Measurements from ENCODE around the gene GTPBP4.
"Not testable (repeated sequence)": the region's sequence is repeated elsewhere in the genome, so short reads cannot be mapped to it uniquely, and the experiment has no call there.

GTPBP4 gene

GRCh38 chr10:1037098-1037497, 48.9 kb downstream of the GTPBP4 start:
- DNase-seq (ENCODE audit: low read depth) = no peak
- TF ChIP-seq, protein P1, sequence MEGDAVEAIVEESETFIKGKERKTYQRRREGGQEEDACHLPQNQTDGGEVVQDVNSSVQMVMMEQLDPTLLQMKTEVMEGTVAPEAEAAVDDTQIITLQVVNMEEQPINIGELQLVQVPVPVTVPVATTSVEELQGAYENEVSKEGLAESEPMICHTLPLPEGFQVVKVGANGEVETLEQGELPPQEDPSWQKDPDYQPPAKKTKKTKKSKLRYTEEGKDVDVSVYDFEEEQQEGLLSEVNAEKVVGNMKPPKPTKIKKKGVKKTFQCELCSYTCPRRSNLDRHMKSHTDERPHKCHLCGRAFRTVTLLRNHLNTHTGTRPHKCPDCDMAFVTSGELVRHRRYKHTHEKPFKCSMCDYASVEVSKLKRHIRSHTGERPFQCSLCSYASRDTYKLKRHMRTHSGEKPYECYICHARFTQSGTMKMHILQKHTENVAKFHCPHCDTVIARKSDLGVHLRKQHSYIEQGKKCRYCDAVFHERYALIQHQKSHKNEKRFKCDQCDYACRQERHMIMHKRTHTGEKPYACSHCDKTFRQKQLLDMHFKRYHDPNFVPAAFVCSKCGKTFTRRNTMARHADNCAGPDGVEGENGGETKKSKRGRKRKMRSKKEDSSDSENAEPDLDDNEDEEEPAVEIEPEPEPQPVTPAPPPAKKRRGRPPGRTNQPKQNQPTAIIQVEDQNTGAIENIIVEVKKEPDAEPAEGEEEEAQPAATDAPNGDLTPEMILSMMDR (conservative IDR thresholded peaks at IDR 0.05; ENCODE audit: low read length) = no peak
- H3K4me3 ChIP-seq (ENCODE audit: low read length) = no peak overlapping the region

- H3K4me3 ChIP-seq (ENCODE audit: low read length) = not testable (repeated sequence)
Observed at GRCh38 chr10:1038769-1039168, 50.5 kb downstream of the GTPBP4 start.

GRCh38 chr10:1040133-1040532, 51.9 kb downstream of the GTPBP4 start:
- no peak for DNase-seq (ENCODE audit: low read depth)
- H3K4me3 ChIP-seq (ENCODE audit: low read length) = no peak overlapping the region
- TF ChIP-seq, protein P1 (conservative IDR thresholded peaks at IDR 0.05; ENCODE audit: low read length) = no peak

More at GRCh38 chr10:1038769-1039168, 50.5 kb downstream of the GTPBP4 start:
- not testable (repeated sequence) for DNase-seq (ENCODE audit: low read depth)

GRCh38 chr10:1041514-1041913, 53.3 kb downstream of the GTPBP4 start:
- no peak overlapping the region for H3K4me3 ChIP-seq (ENCODE audit: low read length)
- DNase-seq (ENCODE audit: low read depth) = no peak
- TF ChIP-seq, protein P1 (conservative IDR thresholded peaks at IDR 0.05; ENCODE audit: low read length) = no peak

- H3K4me3 ChIP-seq (ENCODE audit: low read length) = no peak overlapping the region
Observed at GRCh38 chr10:1043532-1043995, 55.3 kb downstream of the GTPBP4 start.

GRCh38 chr10:1044146-1044545, 55.9 kb downstream of the GTPBP4 start:
- TF ChIP-seq, protein P1 (conservative IDR thresholded peaks at IDR 0.05; ENCODE audit: low read length) = no peak
- no peak for DNase-seq (ENCODE audit: low read depth)
- no peak overlapping the region for H3K4me3 ChIP-seq (ENCODE audit: low read length)

More at GRCh38 chr10:1043532-1043995, 55.3 kb downstream of the GTPBP4 start:
- TF ChIP-seq, protein P1 (conservative IDR thresholded peaks at IDR 0.05; ENCODE audit: low read length) = no peak
- no peak for DNase-seq (ENCODE audit: low read depth)

- no peak overlapping the region for H3K4me3 ChIP-seq (ENCODE audit: low read length)
- no peak for DNase-seq (ENCODE audit: low read depth)
- TF ChIP-seq, protein P1 (conservative IDR thresholded peaks at IDR 0.05; ENCODE audit: low read length) = no peak
Observed at GRCh38 chr10:1044964-1045363, 56.7 kb downstream of the GTPBP4 start.

GRCh38 chr10:1045415-1045814, 57.2 kb downstream of the GTPBP4 start:
- no peak for DNase-seq (ENCODE audit: low read depth)
- no peak overlapping the region for H3K4me3 ChIP-seq (ENCODE audit: low read length)
- TF ChIP-seq, protein P1 (conservative IDR thresholded peaks at IDR 0.05; ENCODE audit: low read length) = no peak

Data from AG10803 (cell line).